ENCODE measurements around the gene CD72. TPM values are rescaled to one million over a fixed set of nuclear protein-coding genes. Genes with fewer than 3 reads are reported as not detected.

Gene CD72, protein sequence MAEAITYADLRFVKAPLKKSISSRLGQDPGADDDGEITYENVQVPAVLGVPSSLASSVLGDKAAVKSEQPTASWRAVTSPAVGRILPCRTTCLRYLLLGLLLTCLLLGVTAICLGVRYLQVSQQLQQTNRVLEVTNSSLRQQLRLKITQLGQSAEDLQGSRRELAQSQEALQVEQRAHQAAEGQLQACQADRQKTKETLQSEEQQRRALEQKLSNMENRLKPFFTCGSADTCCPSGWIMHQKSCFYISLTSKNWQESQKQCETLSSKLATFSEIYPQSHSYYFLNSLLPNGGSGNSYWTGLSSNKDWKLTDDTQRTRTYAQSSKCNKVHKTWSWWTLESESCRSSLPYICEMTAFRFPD
- polyA plus RNA-seq (ENCODE audit: insufficient read length): 2.6 TPM

GRCh38 chr9:35618325-35618727 is at the start of gene CD72:
CD72 (minus strand) TSS chr9:35618413; CDS start chr9:35618303, 110 bp downstream.
- no peak for DNase-seq

- no peak for DNase-seq
These were observed 49.7 kb upstream of the CD72 start for GRCh38 chr9:35667939-35668338.

- DNase-seq: no peak
These were observed 48.3 kb upstream of the CD72 start for GRCh38 chr9:35666549-35666948.

GRCh38 chr9:35666045-35666444 is 47.8 kb upstream of the CD72 start:
- DNase-seq: no peak

GRCh38 chr9:35665471-35665818 is 47.2 kb upstream of the CD72 start:
- DNase-seq: no peak

GRCh38 chr9:35664531-35665470 is 46.6 kb upstream of the CD72 start, which contains the start of gene ARHGEF39:
ARHGEF39 (minus strand) TSS chr9:35665195; CDS start chr9:35665169, 26 bp downstream.
- peak; percentile 83 for DNase-seq

DNA sequence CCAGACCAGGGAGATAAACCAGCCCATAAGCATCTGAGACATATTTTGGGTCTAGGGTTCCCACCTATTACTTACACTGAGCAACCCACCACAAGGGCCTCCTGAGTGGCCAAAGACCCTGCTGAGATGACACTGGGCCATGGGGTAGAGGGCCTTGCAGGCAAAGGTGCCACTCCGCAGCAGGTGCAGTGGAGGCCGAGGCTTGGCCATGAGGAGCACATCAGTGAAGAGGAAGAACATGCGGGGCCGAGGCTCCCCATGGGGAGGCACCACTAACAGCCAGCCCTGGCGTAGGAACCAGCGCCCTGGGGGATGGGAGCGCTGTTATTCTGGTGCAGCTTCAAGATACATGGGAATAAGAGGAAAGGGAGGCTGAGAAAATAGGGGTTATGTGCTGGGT is 44.2 kb upstream of the CD72 start:
- DNase-seq: no peak

DNA sequence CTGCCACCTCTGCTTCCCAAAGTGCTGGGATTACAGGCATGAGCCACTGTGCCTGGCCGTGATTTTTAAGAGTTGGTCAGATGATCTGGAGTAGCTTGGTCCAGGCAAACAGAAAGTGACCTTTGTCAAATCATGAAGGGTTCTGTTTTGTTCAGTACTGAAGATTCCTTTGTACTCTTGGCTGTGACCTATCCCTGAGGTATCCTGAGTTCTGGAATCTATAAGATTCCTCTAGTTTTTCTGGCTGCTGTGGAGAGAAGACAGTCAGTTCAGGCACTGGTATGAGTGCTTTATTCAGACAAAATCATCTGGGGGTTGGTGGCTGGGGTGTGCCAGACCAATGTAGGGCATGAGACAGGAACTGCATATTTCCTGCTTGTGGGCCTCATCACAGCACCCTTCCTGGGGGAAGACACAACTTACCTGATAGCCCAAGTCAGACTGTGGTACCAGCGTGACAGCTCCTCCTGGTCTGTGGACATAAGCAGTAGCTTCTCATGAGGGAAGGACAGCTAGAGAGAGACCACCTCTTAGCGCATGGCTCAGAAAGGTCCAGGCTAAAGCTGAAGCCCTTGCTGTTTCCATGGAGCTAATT is 43.6 kb upstream of the CD72 start:
- no peak for DNase-seq

DNA sequence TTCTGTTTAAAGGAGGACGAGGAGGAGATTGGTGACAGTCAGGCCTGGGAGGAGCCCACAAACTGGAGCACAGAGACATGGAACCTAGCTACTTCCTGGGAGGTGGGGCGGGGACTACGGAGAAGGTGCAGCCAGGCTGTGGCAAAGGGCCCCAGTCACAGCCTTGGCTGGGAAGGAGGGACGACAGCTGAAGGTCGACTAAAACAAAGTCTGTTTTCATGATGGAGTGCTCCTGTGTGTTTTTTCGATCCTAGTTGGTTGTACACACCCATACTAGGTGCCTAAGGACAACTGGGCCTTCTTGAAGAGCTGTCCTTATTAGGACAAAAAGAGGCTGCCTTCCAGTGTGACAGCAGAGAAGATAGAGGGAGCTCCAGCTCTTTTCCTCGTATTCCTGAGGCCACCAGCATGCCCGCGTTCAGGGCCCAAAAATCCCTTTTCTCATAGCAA is 42.8 kb upstream of the CD72 start:
- no peak for DNase-seq

DNA sequence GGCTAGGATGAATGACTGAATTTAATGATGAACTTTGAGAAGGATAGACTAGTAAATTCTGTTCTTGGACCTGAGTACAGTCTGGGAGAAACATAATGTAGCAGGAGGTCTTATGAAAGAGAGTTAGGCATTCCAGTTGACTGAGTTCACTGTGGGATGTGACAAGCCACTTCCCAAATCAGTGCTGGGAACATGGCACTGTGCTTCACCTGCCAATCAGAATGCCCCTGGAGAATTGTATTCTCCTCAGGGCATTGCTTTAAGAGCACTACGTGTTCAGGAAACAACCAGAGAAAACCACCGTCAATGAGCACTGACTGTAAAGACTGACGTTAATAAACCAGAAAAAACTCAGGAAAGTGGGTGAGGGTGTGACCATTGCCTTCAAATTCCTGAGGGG is 41.1 kb upstream of the CD72 start:
- DNase-seq: no peak

- DNase-seq: no peak
These were observed 40.7 kb upstream of the CD72 start for GRCh38 chr9:35658968-35659220.

- peak; percentile 93 for DNase-seq
These were observed 40.1 kb upstream of the CD72 start, which contains the start of gene CCDC107 for GRCh38 chr9:35658137-35658967. CCDC107 (plus strand) TSS chr9:35658292; CDS start chr9:35658380, 88 bp downstream.

DNA sequence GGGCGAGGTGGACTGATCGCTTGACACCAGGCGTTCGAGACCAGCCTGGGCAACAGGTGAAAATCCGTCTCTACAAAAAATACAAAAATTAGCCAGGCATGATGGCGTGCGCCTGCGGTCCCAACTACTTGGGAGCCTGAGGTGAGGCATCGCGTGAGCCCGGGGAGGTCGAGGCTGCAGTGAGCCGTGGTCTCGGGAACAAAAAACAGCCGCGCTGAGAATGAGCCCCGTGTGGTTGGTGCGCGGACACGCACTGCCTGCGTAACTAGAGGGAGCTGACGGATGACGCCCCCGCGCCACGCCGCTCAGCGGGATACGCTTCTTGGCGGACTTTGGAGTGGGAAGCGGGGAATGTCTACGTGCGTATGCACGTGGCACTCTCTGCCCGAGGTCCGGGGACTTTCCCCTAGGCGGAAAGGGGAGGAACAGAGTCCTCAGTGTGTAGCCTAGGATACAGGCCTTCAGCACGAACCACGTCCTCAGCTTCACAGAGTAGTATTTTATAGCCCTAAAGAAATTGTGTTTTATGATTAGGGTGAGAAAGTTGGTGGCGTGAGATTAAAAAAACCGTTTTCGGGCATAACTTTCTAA is 39.4 kb upstream of the CD72 start, which contains the start of gene RMRP:
Gene RMRP, minus strand, starts transcription at position 474 of the 591 bp plus-strand sequence.
- peak; percentile 98 for DNase-seq

- DNase-seq: no peak
These were observed 38.8 kb upstream of the CD72 start for GRCh38 chr9:35656831-35657545.

DNA sequence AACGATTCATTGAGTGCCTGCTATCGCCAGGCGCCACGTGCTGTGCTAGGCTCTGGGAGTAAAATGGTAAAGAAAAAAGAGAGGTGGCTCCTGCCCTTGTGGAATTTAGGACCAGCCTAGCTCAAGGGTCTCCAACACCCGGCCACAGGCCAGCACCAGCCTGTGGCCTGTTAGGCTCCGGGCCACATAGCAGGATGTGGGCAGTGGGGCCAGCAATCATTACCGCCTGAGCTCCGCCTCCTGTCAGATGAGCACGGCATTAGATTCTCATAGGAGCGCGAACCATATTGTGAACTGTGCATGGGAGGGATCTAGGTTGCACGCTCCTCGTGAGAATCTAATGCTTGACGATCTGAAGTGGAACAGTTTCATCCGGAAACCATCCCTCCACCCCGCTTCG is 38.1 kb upstream of the CD72 start:
- no peak for DNase-seq

GRCh38 chr9:35653611-35654010 is 35.4 kb upstream of the CD72 start:
- DNase-seq: no peak

DNA sequence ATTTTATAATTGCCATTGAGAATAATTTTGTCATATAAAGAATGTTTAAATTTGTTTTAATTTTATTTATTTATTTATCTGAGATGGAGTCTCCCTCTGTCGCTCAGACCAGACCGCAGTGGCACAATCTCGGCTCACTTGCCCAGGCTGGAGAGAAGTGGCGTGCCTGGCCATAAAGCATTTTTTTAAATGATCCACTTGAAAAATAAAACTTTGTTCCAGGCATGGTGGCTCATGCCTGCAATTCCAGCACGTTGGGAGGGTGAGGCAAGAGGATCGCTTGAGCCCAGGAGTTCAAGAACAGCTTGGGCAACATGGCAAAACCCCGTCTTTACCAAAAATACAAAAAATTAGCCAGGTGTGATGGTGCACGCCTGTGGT is 34.6 kb upstream of the CD72 start:
- no peak for DNase-seq

DNA sequence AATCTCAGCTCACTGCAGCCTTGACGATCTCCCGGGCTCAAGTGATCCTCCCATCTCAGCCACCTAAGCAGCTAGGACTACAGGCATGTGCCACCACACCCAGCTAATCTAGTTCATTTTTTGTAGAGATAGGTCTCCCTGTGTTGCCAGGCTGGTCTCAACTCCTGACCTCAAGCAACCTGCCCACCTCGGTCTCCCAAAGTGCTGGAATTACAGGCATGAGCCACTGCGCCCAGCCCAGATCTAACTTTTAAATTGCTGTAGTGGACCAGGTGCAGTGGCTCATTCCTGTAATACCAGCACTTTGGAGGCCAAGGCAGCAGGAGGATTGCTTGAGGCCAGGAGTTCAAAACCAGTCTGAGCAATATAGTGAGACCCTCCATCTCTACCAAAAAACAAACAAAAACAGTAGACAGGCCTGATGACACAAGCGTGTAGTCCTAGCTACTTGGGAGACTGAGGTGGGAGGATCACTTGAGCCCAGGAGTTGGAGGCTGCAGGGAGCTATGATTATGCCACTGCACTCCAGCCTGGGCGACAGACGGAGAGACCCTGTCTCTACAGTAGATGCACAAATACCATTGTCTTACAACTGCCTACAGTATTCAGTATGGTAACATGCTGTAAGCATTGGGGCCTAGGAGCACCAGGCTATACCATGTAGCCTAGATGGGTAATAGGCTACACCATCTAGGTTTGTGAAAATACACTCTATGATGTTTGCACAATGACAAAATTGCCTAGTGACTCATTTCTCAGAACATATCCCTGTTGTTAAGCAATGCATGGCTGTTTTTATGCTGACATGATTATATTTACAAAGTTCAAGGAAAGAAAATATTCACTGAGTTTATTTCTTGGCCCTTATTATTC is 34.0 kb upstream of the CD72 start:
- no peak for DNase-seq

GRCh38 chr9:35650341-35651158 is 32.3 kb upstream of the CD72 start, which contains the start of gene SIT1:
SIT1 (minus strand) TSS chr9:35650931; CDS start chr9:35650853, 78 bp downstream.
- DNase-seq: no peak

Measured in hindlimb muscle (tissue), 1 donor.